Stimulated activated CD8-positive, alpha-beta memory T cell treated with anti-CD3 and anti-CD28 coated beads, Interleukin-15, amount 100 ng/mL, for 48 hours (primary cell): ENCODE measurements around the gene URI1.
A peak's percentile ranks its signal among the peaks of the same experiment; 100 is the strongest.
"Not testable (repeated sequence)": the region's sequence is repeated elsewhere in the genome, so short reads cannot be mapped to it uniquely, and the experiment has no call there.

ENCODE experiments used
- DNase-seq, 2 donors: peaks; one replicate each; pipeline ENCODE4 v3.0.0-alpha.2; 2020; ENCODE audit warnings: low read depth in 2 of 2

URI1 gene, protein sequence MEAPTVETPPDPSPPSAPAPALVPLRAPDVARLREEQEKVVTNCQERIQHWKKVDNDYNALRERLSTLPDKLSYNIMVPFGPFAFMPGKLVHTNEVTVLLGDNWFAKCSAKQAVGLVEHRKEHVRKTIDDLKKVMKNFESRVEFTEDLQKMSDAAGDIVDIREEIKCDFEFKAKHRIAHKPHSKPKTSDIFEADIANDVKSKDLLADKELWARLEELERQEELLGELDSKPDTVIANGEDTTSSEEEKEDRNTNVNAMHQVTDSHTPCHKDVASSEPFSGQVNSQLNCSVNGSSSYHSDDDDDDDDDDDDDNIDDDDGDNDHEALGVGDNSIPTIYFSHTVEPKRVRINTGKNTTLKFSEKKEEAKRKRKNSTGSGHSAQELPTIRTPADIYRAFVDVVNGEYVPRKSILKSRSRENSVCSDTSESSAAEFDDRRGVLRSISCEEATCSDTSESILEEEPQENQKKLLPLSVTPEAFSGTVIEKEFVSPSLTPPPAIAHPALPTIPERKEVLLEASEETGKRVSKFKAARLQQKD

DNA sequence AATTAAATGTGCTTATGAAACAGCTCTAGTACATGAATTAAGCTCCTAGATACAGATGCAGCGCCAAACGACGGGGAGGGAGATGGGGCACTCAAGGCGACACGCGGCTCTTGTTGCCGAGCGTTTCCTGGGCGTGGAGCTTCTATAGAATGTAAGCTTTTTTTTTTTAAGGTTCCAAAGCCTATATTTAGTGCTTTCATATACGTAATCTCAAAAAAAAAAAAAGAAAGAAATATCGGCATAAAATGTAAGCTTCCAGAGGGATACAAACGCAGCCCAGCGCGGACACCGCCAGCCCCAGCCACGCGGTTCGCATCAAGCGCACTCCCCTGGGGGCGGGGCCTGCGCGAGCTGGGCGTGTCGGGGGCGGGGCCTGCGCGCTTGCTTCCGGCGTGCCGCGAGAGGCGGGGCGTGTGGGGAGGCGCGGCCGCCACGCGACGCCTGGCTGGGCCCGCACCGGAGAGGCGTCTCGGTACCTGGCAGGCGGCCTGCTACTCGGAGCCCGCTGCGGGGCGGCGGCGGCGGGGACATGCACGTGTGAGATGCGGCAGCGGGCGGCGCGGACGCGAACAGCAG lies at the start of gene URI1:
URI1 (plus strand) TSS at position 412 of the 576 bp plus-strand sequence. CDS start 309 bp downstream, outside the sequence.
- DNase-seq, result peak; percentile 87 to 89

DNA sequence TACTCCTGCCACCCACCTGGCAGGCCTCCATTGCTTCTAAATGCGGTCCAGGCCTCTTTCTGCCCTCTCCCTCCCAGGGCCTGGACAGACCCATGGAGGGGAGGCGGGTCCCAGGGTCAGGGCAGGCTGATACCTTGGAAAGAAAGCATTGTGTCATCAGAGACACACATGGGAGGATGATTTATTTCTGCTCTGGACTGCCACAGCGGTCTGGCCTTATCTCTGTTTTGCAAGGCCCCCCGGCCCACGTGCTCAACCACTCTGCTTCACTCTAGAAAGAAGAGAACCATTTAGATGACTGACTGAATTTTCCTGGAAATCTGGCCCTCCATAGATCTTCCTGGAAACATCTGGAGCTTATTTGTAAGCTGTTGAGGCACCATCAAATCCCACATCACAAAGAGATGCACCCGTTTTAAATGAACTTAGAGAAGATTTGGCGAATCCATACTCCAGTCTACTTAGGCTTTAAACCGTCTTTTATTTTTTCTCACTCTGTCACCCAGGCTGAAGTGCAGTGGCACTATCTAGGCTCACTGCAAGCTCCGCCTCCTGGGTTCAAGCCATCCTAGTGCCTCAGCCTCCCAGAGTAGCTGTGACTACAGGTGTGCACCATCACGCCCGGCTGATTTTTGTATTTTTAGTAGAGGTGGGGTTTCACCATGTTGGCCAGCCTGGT lies 48.3 kb upstream of the URI1 start:
- DNase-seq, result no peak

DNA sequence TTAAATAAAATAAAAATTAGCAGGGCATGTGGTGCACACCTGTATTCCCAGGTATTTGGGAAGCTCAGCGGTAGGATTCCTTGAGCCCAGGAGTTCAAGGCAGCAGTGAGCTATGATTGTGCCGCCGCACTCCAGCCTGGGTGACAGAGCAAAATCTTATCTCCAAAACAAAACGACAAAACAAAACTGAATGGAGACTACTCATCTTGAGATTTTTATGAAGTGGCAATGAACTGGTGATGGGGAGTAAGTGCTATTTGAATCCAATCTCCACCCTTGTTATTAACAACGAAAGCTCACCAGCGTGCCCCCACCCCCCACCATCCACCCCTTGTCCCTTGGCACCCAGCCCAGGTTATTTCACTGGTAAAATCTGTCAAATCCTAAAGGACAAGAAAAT lies 45.2 kb upstream of the URI1 start:
- no peak for DNase-seq

DNA sequence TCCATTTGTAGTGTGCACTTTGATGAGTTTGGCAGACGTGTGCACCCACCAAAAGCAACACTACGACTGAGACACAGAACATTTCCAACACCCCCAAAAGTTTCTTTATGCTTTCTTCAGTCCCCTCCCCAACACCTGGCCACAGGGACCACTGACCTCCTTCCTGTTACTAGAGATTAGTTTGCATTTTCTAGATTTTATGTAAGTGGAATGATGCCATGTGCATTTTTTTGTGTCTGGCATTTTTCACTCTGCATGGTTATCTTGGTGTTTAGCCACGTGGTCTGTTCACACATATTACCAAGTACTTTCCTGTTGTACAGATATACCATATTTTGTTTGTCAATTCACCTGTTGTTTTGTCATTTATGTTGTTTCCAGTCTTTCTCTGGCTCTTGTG lies 44.6 kb upstream of the URI1 start:
- DNase-seq, result no peak

DNA sequence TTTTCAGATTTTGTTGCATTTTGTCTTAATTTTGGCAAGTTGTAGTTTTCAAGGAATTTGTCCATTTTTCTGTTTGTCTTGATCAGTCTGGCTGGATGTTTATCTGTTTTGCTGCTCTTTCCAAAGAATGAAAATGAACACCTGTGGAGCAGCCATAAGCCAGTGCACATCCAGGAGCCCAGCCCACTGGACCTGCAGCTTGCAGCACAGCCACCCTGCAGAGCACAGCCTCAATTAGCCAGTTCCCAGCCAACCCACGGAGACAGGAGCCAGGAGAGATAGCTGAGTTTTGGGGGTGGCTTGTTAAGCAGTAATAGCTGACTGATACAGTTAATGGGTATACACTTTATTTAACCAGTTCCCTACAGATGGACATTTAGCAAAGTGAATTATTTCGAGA lies 38.0 kb upstream of the URI1 start:
- no peak for DNase-seq

DNA sequence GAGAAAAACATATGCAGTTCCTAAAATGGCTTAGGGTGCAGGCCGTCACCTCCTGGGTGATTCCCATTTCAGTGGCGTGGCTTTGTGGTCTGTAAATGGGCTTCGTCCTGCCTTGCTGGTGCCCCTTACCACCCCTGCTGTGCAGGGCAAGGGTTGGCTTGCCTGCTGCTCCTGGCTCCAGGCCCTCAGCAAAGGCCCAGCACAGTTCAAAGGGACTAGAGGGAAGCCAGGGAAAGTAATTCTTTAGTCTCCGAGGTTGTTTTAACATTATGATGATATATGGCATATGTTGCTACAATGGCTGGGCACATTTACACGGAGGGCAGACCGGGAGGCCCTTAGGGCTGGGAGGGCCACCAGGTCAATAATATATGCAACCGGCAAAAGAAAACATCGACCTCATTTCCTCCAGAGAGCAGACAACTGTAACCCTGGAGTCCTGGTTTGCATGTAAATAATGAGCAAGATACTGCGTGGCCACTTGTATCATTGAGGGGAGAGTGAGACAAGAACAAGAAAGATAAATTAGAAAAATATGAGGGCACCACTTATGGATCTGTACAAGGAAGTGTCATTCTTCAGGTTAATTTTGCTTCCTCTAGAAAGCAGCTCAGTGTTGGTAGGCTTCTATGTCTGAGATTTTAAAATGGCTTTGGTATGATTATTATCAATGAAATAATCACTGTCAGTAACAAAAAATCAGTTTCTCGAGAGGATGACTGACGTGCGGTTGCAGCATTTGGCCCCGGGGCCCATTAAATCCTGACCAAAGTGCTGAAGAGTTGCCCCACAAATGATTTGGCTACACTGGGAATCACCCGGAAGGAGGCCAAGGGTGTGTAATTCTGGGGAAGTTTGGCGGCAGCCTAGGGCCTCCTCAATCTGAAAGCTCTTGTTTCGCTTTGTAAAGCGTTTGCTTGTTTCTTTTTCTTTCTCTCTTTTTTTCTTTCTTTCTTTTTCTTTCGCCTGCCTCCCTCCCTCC lies 32.8 kb upstream of the URI1 start:
- no peak for DNase-seq

DNA sequence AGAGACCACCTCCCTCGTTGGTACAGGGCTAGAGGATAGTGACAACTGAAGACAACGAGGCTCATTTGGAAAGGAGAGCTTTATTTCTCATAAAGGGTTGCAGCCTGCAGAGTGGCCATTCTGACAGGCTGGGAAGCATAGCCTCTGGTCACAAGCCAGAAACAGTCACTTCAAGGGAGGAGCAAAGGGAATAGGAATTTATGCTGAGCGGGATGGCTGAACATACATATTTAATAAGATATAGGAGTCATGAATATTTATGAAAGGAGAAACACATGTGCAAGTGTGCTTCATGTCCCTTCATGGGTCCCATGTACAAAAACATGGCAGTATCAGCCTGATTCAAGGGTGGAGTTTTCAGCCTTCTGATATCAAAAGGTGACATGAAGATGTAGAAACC lies 27.1 kb upstream of the URI1 start:
- no peak for DNase-seq

DNA sequence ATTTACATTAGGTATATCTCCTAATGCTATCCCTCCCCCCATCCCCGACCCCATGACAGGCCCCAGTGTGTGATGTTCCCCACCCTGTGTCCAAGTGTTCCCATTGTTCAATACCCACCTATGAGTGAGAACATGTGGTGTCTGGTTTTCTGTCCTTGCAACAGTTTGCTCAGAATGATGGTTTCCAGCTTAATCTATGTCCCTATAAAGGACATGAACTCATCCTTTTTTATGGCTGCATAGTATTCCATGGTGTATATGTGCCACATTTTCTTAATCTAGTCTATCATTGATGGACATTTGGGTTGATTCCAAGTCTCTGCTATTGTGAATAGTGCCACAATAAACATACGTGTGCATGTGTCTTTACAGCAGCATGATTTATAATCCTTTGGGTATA lies 26.2 kb upstream of the URI1 start:
- not testable (repeated sequence) for DNase-seq

DNA sequence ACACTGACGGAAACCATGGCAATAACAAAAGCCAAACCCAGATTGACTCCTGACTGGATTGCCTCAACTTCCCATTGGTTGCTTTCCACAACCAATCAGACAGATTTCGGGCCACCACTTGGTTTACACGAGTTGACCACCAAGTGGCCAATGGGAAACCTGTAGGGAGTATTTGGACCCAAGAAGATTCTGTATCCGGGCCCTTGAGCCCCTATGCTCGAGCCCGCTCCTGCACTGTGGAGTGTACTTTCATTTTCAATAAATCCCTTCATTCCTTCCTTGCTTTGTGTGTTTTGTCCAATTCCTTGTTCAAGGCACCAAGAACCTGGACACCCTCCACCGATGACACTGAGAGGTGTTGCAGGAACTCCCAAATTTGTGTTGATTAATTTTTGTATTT lies 24.1 kb upstream of the URI1 start:
- DNase-seq, result no peak

DNA sequence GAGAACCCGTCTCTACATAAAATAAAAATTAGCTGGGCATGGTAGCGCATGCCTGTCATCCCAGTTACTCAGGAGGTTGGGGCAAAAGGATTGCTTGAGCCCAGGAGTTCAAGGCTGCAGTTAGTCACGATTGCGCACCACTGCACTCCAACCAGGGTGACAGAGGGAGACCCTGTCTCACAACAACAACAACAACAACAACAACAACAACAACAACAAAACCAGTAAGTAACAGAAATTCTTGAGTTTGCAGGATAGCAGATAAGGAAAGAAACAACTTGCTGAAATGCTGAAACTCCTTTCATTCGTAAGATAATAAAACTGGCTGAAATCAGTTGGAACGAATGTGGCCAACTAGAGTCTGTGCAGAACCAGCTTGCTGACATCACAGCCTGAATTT lies 23.1 kb upstream of the URI1 start:
- no peak for DNase-seq

DNA sequence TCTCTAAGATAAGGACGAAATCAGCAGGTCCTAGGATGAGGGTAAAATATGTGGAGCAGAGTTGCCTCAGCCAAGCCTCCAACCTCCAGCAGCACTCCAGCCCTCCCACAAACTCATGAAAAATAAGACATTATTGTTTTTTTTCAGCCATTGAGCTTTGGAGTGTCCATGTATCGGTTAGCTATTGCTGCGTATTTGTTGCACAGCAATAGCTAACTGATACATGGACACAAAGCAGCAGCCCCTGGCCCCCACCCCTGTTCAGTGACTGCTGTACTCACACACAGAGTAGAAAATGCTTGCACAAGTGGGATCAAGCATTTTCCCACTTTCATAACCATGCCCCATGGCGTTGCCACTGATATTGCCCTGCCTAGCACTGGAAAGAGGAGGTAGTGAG lies 19.1 kb upstream of the URI1 start:
- no peak for DNase-seq

DNA sequence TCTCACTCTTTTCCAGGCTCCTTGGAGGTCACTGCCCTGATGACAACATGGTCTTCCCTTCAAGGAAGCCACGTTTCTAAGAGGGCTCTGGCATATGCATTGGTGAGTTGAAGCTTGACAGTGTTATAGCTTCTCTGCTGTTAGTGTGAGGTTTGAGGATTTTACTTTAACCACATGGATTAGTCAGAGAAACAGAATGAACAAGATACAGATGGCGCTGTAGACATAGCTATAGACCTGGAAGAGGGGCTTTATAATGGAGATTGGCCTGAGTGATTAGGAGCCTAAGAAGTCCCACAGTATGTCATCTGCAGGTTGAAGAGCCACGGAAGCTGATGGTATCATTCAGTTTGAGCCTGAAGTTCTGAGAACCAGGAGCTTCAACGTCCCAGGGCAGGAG lies 18.4 kb upstream of the URI1 start:
- DNase-seq, result no peak

DNA sequence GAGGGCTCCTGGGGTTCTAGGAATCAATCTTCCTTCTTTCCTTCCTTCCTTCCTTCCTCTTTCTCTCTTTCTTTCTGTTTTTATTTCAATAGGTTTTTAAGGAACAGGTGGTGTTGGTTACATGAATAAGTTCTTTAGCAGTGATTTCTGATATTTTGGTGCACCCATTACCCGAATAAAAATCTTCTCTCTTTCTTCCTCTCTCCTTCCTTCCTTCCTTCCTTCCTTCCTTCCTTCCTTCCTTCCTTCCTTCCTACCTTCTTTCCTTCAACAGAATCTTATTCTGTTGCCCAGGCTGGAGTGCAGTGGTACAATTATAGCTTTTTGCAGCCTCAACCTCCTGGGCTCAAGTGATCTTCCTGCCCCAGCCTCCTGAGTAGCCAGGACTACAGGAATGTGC lies 16.0 kb upstream of the URI1 start:
- DNase-seq, result no peak

DNA sequence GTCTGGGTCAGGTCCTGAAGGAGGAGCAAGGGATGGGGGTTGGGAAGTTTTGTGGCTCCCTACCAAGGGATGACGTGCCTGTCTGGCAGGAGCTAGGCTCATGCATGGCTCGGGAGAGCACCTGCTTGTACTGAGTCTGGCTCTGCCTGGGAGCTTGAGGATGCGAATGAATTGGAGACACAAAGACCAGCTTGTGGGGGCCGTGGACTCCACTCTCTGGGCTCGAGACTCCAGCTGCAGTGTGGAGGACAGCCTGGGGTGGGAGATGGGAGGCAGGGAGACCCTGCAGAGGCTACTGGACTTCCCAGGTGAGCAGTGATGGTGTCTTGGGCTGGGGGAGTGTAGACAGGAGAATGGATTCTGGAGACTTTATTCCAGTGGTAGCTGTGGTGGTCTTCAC lies 15.2 kb upstream of the URI1 start:
- DNase-seq, result no peak

DNA sequence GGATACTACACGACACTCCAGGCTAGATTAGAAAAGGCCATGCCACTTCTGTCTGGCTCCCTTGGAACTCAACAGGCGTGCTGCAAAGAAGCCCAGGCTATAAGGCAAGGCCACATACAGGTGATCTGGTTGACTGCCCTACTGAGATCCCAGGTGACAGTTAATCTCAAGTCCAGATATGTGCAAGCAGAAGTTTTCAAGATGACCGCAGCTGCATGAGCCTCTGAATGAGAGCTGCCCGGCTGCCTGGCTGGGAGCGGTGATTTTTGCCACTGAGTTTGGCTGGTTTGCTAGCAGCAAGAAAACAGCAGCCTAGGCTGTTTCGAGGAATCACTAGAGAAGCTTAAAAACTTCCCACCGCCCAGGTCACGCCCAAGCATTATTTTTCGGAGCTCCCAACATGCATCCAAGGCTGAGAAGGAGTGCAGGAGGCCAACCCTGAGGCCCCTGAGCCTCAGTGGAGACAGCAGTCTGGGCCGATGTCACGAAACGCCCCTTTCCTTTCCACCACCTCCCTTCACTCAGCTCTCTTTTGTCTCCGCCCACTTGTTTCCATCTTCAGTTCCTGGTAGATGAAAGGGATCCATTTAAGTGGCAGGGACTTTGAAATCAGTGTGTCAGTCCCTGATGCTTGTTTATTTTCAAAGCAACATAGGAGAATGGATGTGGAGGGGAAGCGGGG lies 14.0 kb upstream of the URI1 start:
- no peak for DNase-seq

DNA sequence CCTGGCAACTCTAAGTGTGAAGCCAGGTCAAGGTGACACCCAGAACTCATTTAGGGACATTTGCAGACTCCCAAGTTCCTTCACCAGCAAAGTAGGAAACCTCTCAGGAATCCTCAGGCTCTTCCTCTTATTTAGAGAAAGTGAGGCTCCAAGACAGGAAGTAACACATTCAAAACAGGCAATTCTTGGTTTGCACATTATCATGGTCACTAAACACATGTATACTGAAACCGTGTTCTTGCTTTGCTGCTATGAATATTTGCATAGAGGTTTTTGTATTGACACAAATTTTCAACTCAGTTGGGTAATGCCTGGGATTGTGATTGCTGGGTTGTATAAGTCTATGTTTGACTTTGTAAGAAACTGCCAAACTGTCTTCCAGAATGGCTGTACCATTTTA lies 13.2 kb upstream of the URI1 start:
- no peak for DNase-seq

DNA sequence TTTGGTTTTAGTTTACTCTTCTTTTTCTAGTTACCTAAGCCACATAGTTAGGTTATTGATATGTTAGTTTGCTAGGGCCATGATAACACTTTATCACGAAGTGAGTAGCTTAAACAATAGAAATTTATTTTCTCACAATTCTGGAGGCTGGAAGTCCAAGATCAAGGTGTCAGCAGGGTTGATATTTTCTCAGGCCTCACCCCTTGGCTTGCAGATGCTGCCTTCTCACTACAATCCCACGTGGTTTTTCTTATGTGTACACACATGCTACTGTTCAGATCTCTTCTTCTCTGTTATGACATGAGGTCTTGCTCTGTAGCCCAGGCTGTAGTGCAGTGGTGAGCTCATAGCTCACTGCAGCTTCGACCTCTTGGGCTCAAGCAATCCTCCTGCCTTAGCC lies 7.8 kb upstream of the URI1 start:
- no peak for DNase-seq

DNA sequence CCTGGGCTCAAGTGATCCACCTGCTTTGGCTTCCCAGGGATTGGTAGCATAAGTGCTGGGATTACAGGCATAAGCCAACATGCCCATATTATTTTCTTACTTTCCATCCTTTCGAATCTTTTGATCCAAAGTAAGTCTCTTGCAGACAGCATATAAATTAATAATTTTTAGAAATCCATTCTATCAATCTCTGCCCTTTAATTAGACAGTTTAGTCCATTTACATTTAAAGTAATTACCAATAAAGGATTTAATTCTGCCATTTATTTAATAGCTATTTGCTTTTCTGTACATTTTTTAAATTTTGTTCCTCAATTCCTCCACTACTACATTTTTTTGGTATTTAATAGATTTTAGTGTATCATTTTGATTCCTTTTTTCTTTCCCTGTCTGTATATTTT lies 7.3 kb upstream of the URI1 start:
- no peak for DNase-seq

DNA sequence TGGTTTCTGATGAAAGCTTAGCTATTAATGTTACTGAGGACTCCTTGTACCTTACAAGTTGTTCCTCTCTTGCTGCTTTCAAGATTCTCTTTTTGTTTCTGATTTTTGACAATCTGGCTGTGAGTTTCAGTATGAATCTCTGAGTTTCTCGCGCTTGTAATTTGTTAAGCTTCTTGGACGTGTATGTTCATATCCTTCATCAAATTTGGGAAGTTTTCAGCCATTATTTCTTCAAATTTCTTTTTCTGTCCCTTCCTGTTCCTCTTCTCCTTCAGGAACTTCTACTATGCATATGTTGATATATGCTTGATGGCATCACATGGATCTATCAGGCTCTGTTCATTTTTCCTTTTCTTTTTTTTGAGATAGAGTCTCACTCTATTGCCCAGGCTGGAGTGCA lies 5.6 kb upstream of the URI1 start:
- no peak for DNase-seq

DNA sequence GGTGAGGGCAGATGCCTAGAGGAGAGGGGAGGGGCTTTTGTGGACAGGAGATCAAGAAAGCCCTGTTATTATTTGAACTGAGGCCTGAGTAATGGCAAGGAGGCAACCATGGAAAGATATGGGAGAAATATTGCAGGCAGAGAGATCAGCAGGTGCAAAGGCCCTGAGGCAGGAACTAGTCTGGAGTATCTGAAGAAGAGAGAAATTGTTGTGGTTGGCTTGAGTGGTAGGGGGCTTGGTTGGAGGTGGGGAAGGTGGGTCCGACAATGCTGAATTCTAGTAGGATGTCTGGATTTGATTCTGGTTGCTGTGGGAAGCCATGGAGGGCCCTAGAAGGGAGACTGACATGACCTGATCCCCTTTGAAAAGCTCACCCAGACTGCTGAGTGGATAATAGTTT lies 2.4 kb upstream of the URI1 start:
- DNase-seq, result no peak

DNA sequence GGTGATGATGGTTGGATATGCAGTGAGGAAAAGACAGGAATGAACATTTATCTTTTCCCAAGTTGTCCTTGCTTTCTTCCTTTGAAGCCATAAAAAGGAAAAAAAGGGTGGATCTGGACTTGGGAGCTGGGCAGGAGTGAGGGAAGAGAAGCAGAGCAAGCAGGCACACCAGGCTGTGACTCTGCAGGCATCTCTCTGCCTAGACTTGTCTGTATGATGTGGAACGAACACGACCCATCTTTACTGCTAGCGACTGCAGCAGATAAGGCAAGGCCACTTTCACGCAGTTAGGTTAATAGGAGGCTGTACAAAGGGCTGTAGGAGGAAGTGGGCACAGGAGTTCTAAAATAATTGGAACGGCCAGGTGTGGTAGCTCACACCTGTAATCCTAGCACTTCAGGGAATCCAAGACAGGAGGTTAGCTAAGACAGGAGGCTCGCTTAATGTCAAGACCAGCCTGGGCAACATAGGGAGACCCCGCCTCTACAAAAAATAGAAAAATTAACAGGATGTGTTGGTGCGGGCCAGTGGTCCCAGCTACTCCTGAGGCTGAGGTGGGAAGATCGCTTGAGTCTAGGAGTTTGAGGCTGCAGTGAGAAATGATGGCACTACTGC lies 961 bp upstream of the URI1 start:
- no peak for DNase-seq
